GM23248 (cell line): Measurements from ENCODE around the gene ITGA11.

Experiments used
- EZH2 ChIP-seq: fragments of 200-600 bp; sonication (generic); IDR thresholded peaks from 2 replicates; pipeline ENCODE4 v1.6.1; 2018; ENCODE audit warnings: antibody characterized with exemption, mild to moderate bottlenecking; ENCODE audit not compliant: insufficient read depth, poor library complexity, severe bottlenecking
- EZH2phosphoT487 ChIP-seq: fragments of 200-600 bp; sonication (generic); IDR thresholded peaks from 2 replicates; pipeline ENCODE4 v1.6.1; 2018; ENCODE audit warnings: antibody characterized with exemption, moderate library complexity, mild to moderate bottlenecking, low read depth; ENCODE audit not compliant: insufficient read depth

DNA sequence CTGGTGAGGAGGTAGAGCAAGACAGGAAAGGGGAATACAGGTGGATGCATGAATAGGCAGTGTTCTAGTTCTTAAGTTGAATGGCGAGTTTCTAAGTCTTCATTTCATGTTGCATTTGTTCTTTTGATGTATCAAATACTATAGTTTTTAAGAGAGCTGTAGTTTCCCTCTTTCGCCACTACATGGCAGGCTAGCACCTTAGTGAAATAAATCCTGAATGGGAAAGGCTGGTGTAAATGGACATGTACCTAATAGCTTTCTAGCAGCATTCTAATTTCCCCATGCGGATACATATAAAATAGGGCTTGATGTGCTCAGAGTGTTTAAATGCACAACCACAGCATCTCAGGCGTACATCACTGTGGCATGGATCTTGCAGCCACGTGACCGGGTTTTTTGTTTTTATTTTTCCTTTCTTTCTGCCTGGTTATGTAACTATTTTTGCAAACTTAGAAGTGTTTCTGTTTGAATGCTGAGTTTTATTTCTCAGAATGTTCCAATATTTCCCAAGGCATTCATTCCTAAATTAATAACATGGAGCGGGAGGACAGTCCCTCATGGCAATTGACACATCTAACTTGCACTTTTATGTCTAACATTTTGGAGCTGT, 178.9 kb downstream of the ITGA11 start:
- TF ChIP-seq EZH2phosphoT487 = no peak
- TF ChIP-seq EZH2 = no peak
